ENCODE measurements around the gene RMRP.

DNA sequence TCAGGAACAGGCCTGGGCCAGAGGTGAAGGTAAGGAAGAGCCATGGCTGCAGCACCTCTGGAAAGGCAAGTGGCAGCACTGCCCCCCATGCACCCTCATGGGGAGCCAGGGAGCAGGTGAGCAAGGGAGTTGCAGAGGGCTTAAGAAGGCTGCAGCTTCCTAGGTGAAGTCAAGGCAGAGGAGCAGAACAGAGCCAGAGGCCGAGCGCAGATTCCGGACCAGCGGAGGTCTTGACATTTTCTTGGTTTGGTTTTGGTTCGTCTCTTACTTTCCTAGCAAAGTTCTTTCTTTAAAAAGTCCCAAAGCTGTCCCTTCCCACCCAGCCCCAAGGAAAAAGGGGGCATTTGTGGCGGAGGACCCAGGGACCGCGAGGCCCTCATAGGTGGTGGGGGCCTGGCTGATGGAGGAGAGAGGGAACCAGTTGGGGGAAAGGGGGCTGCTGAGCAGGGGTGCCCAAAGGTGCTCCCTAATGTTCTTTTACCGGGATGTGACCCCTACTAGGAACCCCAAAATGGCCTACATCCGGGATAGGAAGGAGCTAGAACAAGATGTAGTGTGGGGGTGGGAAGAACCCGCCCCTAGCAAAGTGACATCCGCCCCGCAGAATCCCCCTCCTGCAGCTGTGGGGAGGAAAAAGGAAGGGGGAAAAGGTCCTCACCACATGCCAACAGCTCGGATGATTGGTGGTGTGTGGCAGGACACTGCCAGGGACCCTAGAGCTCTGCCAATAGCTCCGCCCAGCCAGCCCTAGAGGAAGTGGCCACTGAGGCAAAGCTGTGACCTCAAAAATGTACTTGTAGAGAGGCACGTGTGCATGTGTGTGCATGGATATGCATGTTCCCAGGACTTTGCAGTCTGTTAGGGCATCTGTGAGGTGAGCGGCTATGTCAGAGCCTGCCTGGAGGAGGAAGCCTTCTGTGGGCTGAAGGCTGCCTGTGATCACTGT lies 38.7 kb downstream of the RMRP start:
- TF ChIP-seq, protein P1, sequence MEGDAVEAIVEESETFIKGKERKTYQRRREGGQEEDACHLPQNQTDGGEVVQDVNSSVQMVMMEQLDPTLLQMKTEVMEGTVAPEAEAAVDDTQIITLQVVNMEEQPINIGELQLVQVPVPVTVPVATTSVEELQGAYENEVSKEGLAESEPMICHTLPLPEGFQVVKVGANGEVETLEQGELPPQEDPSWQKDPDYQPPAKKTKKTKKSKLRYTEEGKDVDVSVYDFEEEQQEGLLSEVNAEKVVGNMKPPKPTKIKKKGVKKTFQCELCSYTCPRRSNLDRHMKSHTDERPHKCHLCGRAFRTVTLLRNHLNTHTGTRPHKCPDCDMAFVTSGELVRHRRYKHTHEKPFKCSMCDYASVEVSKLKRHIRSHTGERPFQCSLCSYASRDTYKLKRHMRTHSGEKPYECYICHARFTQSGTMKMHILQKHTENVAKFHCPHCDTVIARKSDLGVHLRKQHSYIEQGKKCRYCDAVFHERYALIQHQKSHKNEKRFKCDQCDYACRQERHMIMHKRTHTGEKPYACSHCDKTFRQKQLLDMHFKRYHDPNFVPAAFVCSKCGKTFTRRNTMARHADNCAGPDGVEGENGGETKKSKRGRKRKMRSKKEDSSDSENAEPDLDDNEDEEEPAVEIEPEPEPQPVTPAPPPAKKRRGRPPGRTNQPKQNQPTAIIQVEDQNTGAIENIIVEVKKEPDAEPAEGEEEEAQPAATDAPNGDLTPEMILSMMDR (optimal IDR thresholded peaks at IDR 0.05 in 1 of 3, IDR thresholded peaks at IDR 0.05 in 1 of 3, conservative IDR thresholded peaks at IDR 0.05 in 1 of 3; ENCODE audit: extremely low read depth in 1 of 3, insufficient read depth in 2 of 3, low read length in 3 of 3) = no peak
- TF ChIP-seq EZH2 (IDR thresholded peaks at IDR 0.05; ENCODE audit: low read length) = no peak

All from keratinocyte (primary cell).